Thymus (tissue), 11 donors: ENCODE measurements around the gene CCN5. TPM values are rescaled to one million over a fixed set of nuclear protein-coding genes. Genes with fewer than 3 reads are reported as not detected.
"Not testable (repeated sequence)": the region's sequence is repeated elsewhere in the genome, so short reads cannot be mapped to it uniquely, and the experiment has no call there.

Source experiments
- DNase-seq, 9 donors: peaks; one replicate each; pipeline ENCODE4 v3.0.0-alpha.2; 2013; ENCODE audit warnings: low spot score in 9 of 9, low read depth in 6 of 9, missing footprints in 1 of 9
- H3K27ac ChIP-seq, 2 donors: one replicate each; pipeline ENCODE4 v1.5.1; 2013; ENCODE audit warnings: control low read depth in 1 of 2, low read depth in 1 of 2, low read length in 1 of 2, mild to moderate bottlenecking in 1 of 2, moderate library complexity in 1 of 2
- H3K27me3 ChIP-seq, 2 donors: one replicate each; pipeline ENCODE4 v1.5.1; 2013; ENCODE audit warnings: low read length in 1 of 2; ENCODE audit not compliant: control insufficient read depth in 2 of 2, insufficient read depth in 1 of 2
- H3K36me3 ChIP-seq, 2 donors: one replicate each; pipeline ENCODE4 v1.5.1; 2013; ENCODE audit warnings: low read length in 1 of 2, mild to moderate bottlenecking in 1 of 2, moderate library complexity in 1 of 2; ENCODE audit not compliant: control insufficient read depth in 2 of 2, insufficient read depth in 2 of 2
- H3K4me1 ChIP-seq, 2 donors: one replicate each; pipeline ENCODE4 v1.5.1; 2013; ENCODE audit warnings: low read length in 2 of 2; ENCODE audit not compliant: control insufficient read depth in 2 of 2, insufficient read depth in 2 of 2
- H3K4me3 ChIP-seq, 2 donors: one replicate each; pipeline ENCODE4 v1.5.1; 2013; ENCODE audit warnings: low read length in 2 of 2, control low read depth in 1 of 2, mild to moderate bottlenecking in 1 of 2
- H3K9me3 ChIP-seq, 2 donors: one replicate each; pipeline ENCODE4 v1.5.1; 2013; ENCODE audit warnings: low read length in 1 of 2, mild to moderate bottlenecking in 1 of 2; ENCODE audit not compliant: control insufficient read depth in 2 of 2, insufficient read depth in 1 of 2
- WGBS: extraction: QIAGEN DNeasy Blood & Tissue Kit; methylation state at CpG from one replicate; pipeline ENCODE4 v1.1.7; 2013; 5-methylcytosine and 5-hydroxymethylcytosine counted together
- polyA plus RNA-seq: library from polyadenylated mRNA; stranded (reverse); fragments of 200-250 nt; gene quantifications from one replicate; pipeline ENCODE4 v1.2.3, GENCODE V29; 2013
- total RNA-seq: library from RNA; stranded (reverse); fragments of 120-200 nt; gene quantifications from one replicate; pipeline ENCODE4 v1.2.4, GENCODE V29; 2013
- donor health status: healthy.

Gene CCN5
- total and polyA plus RNA-seq, 2 donors, result 0.05 to 3.5 TPM

DNA sequence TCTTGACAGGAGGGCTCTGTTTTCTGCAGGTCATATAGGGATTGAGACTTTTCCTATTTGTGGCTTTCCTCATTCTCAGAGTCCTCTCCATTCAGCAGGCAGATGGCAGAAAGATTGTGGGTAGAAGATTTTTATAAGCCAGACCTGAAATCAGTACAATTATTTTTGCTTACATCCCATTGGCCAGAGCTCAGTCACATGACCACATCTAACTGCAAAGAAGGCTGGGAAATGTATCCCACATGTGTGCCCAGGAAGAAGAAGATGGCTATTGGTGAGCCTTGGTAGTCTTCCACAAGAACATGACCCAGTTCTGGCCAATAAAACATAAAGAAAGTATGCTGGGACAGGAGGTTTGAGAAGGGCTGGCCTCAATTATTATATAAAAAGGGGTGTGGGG lies 21.5 kb upstream of the CCN5 start:
- H3K4me1 ChIP-seq, result no peaks in the 10 kb centered on the region

DNA sequence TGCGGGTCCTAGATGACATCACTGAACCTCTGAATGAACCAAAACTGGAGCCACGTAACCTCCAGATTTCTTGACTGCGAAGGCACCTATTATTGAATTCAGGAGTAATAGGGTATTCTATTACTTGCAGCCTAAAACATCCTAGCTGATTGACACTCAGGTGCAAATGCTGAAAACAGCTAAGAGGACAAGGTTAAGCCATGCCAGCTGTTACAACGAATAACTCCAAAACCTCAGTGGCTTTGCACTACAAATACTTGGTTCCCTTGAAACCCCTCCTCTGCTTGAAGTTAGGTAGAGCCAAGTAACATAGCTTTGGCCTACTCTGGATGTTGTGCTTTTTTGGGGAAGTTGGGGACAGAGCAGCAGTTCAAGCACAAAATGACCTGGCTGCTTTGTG lies 21.0 kb upstream of the CCN5 start:
- Histone ChIP-seq H3K36me3 (no peaks in the 10 kb centered on the region), H3K4me3 (no peak overlapping the region), H3K9me3 (no peaks in the 10 kb centered on the region), H3K4me1 (no peaks in the 10 kb centered on the region), H3K27me3 (peaks cover 0 to 2% of the 10 kb centered on the region in 2 donors), H3K27ac (no peak overlapping the region)
- WGBS, result 98% methylated on average over 4 of the region's 4 CpGs
- DNase-seq, result no peak

More for the DNA sequence above, 21.5 kb upstream of the CCN5 start:
- peaks cover 0 to 2% of the 10 kb centered on the region in 2 donors for H3K27me3 ChIP-seq
- H3K9me3 ChIP-seq, result no peaks in the 10 kb centered on the region
- no peak overlapping the region for H3K27ac ChIP-seq
- H3K4me3 ChIP-seq, result no peak overlapping the region
- no peaks in the 10 kb centered on the region for H3K36me3 ChIP-seq
- DNase-seq, result no peak

DNA sequence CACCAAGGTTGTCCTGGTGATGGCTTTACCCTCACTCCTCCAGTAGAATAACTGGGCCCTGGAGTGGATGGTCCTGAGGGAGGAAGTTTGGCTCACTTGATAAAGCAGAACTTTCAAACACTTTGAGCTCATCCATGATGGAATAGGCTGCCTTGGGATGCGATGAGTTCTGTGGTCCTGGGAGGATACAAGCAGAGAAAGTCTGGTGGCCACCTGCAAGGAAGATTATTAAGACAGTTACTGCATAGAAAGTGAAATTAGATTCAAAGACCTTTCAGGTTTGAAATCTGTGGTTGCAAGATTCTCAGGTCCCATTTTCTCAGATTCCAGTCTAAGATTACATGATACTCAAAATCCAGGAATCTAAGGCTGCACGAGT lies 19.9 kb upstream of the CCN5 start:
- DNase-seq, result no peak
- 57% methylated on average over 2 of the region's 2 CpGs for WGBS
- Histone ChIP-seq H3K27me3 (peaks cover 0 to 2% of the 10 kb centered on the region in 2 donors), H3K4me1 (no peaks in the 10 kb centered on the region), H3K36me3 (no peaks in the 10 kb centered on the region), H3K27ac (no peak overlapping the region), H3K9me3 (no peaks in the 10 kb centered on the region), H3K4me3 (no peak overlapping the region)

DNA sequence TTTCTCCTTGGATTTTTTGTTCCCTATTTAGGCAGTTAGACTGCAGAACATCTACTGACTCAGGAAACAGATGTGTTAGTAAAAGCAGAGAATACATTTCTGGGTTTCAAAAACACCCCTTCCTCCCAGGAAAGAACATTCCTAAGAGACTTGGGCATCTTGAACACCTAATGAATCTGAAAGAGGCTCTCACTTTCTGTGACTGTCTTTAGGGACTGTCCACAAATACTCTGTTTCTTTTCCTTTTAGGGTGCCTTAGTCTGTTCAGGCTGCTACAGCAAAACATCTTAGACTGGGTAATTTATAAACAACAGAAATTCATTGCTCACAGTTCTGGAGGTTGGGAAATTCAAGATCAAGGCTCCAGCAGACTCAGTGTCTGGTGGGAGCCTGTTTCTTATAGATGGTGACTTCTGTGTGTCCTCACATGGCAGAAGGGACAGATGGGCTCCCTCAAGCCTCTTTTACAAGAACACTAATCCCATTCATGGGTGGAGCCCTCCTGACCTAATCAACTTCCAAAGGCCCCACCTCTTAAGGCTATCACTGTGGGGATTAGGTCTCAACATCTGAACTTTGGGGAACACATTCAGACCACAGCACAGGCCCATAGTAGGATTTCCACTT lies 19.4 kb upstream of the CCN5 start:
- no peaks in the 10 kb centered on the region for H3K4me1 ChIP-seq
- peaks cover 0 to 2% of the 10 kb centered on the region in 2 donors for H3K27me3 ChIP-seq
- no peaks in the 10 kb centered on the region for H3K9me3 ChIP-seq
- no peak for DNase-seq
- H3K27ac ChIP-seq, result no peak overlapping the region
- no peaks in the 10 kb centered on the region for H3K36me3 ChIP-seq
- no peak overlapping the region for H3K4me3 ChIP-seq

- peaks cover 0 to 2% of the 10 kb centered on the region in 2 donors for H3K27me3 ChIP-seq
- no peaks in the 10 kb centered on the region for H3K9me3 ChIP-seq
- 94% methylated on average over 3 of the region's 3 CpGs for WGBS
- H3K4me1 ChIP-seq, result no peaks in the 10 kb centered on the region
- H3K27ac ChIP-seq, result no peak overlapping the region
- H3K4me3 ChIP-seq, result no peak overlapping the region
- no peak for DNase-seq
- H3K36me3 ChIP-seq, result no peaks in the 10 kb centered on the region
These were observed 18.9 kb upstream of the CCN5 start for GRCh38 chr20:44696315-44696714.

- H3K9me3 ChIP-seq, H3K27me3 ChIP-seq, H3K27ac ChIP-seq, H3K4me3 ChIP-seq, H3K4me1 ChIP-seq, H3K36me3 ChIP-seq, DNase-seq: not testable (repeated sequence)
- 98% methylated on average over 5 of the region's 5 CpGs for WGBS
These were observed 18.1 kb upstream of the CCN5 start for GRCh38 chr20:44697041-44697440.

DNA sequence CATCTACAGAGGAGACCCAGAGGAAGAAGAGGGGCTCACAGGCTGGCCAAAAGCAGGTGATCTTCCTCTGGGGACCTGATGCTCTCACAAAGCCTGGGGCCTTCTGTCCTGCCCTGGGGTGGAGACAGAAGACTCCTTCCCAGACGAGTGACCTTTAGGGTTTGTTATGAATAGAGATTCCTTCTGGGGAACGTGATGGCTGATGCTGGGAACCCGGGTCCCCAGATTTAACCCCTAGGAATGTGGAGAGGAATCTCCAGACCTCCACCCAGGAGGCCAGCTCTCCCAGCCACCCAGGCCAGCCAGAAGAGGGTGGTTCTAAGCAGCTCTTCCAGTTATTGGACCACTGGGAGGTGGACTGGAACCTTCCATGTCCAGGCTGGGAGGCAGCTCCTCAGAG lies 16.8 kb upstream of the CCN5 start:
- no peaks in the 10 kb centered on the region for H3K36me3 ChIP-seq

GRCh38 chr20:44700306-44700705 lies 14.9 kb upstream of the CCN5 start:
- 97% methylated on average over 11 of the region's 11 CpGs for WGBS
- Histone ChIP-seq H3K27ac (no peak overlapping the region), H3K27me3 (no peaks in the 10 kb centered on the region), H3K9me3 (no peaks in the 10 kb centered on the region), H3K4me3 (no peak overlapping the region), H3K36me3 (no peaks in the 10 kb centered on the region), H3K4me1 (no peaks in the 10 kb centered on the region)
- DNase-seq, result no peak

More for the DNA sequence above, 16.8 kb upstream of the CCN5 start:
- no peaks in the 10 kb centered on the region for H3K9me3 ChIP-seq
- no peak overlapping the region for H3K4me3 ChIP-seq
- H3K27me3 ChIP-seq, result no peaks in the 10 kb centered on the region
- no peak for DNase-seq
- 97% methylated on average over 3 of the region's 3 CpGs for WGBS
- H3K27ac ChIP-seq, result no peak overlapping the region
- no peaks in the 10 kb centered on the region for H3K4me1 ChIP-seq

DNA sequence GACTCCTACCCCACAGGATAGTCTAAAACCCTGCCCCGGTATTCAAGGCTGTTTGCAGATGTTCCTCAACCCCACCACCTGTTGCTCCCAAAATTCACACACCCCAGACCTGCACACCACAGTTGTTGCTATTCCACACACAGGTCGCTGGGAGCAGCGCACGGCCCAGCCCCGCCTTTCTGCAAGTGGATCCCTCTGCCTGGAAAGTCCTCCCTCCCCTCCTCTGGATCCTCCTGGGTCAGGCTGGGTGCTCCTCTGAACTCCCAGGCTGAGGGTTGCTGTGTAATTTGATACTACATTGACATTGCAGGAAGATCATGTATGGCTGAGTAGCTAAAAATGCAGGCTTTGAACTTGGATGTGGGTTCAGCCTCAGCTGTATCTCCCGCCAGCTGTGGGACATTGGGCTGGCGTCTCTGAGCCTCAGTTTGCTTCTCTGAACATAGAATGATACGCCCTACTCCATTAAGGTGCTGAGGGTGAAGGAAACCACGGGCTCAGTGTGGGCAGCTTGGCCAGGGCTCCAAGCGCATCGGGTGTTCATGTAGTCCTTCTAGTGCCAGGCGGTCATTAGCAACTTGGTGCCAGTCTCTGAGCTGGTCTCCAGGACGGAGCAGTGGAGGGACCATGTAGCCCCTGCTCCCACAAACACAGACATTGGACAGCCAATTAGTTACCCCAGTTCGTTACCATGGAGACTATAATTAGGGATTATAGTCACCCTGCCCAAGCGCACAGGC lies 13.9 kb upstream of the CCN5 start:
- WGBS, result 89% methylated on average over 15 of the region's 15 CpGs
- Histone ChIP-seq H3K27ac (no peak overlapping the region), H3K9me3 (no peaks in the 10 kb centered on the region), H3K36me3 (no peaks in the 10 kb centered on the region), H3K4me3 (no peak overlapping the region), H3K4me1 (no peaks in the 10 kb centered on the region), H3K27me3 (peaks cover 0 to 1% of the 10 kb centered on the region in 2 donors)
- no peak for DNase-seq
